NCI-H1417 treated with DMSO at 0.1 percent for 48 hours (cell line): ENCODE measurements around the gene IGHMBP2.
"Not testable (repeated sequence)": the region's sequence is repeated elsewhere in the genome, so short reads cannot be mapped to it uniquely, and the experiment has no call there.

ENCODE experiments used
- DNase-seq: peaks from one replicate; lab custom pipeline; 2025; lab: John Stamatoyannopoulos, UW

Gene IGHMBP2

GRCh38 chr11:68903288-68904247 is at the start of gene IGHMBP2, which contains the start of gene MRPL21:
IGHMBP2 (plus strand) TSS chr11:68903891; CDS start chr11:68903953, 62 bp downstream.
MRPL21 (minus strand) TSS chr11:68903832; CDS start chr11:68903810, 22 bp downstream.
- DNase-seq, result no peak

- no peak for DNase-seq
These were observed 49.3 kb upstream of the IGHMBP2 start for GRCh38 chr11:68854273-68854958.

- no peak for DNase-seq
These were observed 48.3 kb upstream of the IGHMBP2 start for GRCh38 chr11:68855205-68855981.

GRCh38 chr11:68856425-68857030 is 47.2 kb upstream of the IGHMBP2 start:
- DNase-seq, result not testable (repeated sequence)

- DNase-seq, result no peak
These were observed 46.6 kb upstream of the IGHMBP2 start for GRCh38 chr11:68857037-68857586.

- DNase-seq, result no peak
These were observed 44.6 kb upstream of the IGHMBP2 start for GRCh38 chr11:68859123-68859522.

GRCh38 chr11:68862421-68862820 is 41.3 kb upstream of the IGHMBP2 start:
- DNase-seq, result no peak

- no peak for DNase-seq
These were observed 40.0 kb upstream of the IGHMBP2 start for GRCh38 chr11:68863553-68864265.

GRCh38 chr11:68865241-68865640 is 38.5 kb upstream of the IGHMBP2 start:
- no peak for DNase-seq

GRCh38 chr11:68867066-68867465 is 36.6 kb upstream of the IGHMBP2 start:
- no peak for DNase-seq

GRCh38 chr11:68868221-68868835 is 35.4 kb upstream of the IGHMBP2 start:
- DNase-seq, result no peak

- DNase-seq, result no peak
These were observed 33.2 kb upstream of the IGHMBP2 start for GRCh38 chr11:68870470-68870869.

GRCh38 chr11:68872216-68873003 is 31.3 kb upstream of the IGHMBP2 start:
- no peak for DNase-seq

GRCh38 chr11:68878022-68878421 is 25.7 kb upstream of the IGHMBP2 start:
- DNase-seq, result no peak

GRCh38 chr11:68880851-68881250 is 22.8 kb upstream of the IGHMBP2 start:
- no peak for DNase-seq

- no peak for DNase-seq
These were observed 22.4 kb upstream of the IGHMBP2 start for GRCh38 chr11:68881320-68881719.

- no peak for DNase-seq
These were observed 21.3 kb upstream of the IGHMBP2 start for GRCh38 chr11:68882391-68882790.

- DNase-seq, result not testable (repeated sequence)
These were observed 18.9 kb upstream of the IGHMBP2 start for GRCh38 chr11:68884827-68885226.

GRCh38 chr11:68889948-68890446 is 13.7 kb upstream of the IGHMBP2 start:
- DNase-seq, result no peak
